Liver (tissue), 3 donors: ENCODE results near the gene PITPNM3.

Experiments used
- JUND ChIP-seq, 2 donors: IDR thresholded peaks; 2 replicates each; pipeline ENCODE4 v1.6.1; 2016; ENCODE audit warnings: antibody characterized with exemption in 2 of 2
- RAD21 ChIP-seq, 2 donors: IDR thresholded peaks; 2 replicates each; pipeline ENCODE4 v1.6.1; 2016; ENCODE audit warnings: antibody characterized with exemption in 2 of 2, mild to moderate bottlenecking in 2 of 2
- TAF1 ChIP-seq: conservative IDR thresholded peaks from 2 replicates; pipeline ENCODE4 v1.6.1; 2016; ENCODE audit warnings: antibody characterized with exemption, mild to moderate bottlenecking
- TF ChIP-seq, protein P1 (sequence below): fragments of 150-350 bp; IDR thresholded peaks from 2 replicates; pipeline ENCODE4 v1.5.1; 2017; ENCODE audit warnings: improper control_type of control experiment, low read depth, low read length; ENCODE audit not compliant: missing input control
- donor health status: healthy.
- donor health status: healthy.

- TF ChIP-seq, protein P1, sequence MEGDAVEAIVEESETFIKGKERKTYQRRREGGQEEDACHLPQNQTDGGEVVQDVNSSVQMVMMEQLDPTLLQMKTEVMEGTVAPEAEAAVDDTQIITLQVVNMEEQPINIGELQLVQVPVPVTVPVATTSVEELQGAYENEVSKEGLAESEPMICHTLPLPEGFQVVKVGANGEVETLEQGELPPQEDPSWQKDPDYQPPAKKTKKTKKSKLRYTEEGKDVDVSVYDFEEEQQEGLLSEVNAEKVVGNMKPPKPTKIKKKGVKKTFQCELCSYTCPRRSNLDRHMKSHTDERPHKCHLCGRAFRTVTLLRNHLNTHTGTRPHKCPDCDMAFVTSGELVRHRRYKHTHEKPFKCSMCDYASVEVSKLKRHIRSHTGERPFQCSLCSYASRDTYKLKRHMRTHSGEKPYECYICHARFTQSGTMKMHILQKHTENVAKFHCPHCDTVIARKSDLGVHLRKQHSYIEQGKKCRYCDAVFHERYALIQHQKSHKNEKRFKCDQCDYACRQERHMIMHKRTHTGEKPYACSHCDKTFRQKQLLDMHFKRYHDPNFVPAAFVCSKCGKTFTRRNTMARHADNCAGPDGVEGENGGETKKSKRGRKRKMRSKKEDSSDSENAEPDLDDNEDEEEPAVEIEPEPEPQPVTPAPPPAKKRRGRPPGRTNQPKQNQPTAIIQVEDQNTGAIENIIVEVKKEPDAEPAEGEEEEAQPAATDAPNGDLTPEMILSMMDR: no peak
- TF ChIP-seq TAF1 (no peak), JUND (IDR thresholded peaks at IDR 0.05) (no peak), RAD21 (IDR thresholded peaks at IDR 0.05) (no peak)
These were observed 17.8 kb upstream of the PITPNM3 start for GRCh38 chr17:6573982-6574686.
